Nucleus accumbens (tissue), 56 donors: ENCODE measurements around the gene TMEM86A.
A peak's percentile ranks its signal among the peaks of the same experiment; 100 is the strongest.
"Not testable (repeated sequence)": the region's sequence is repeated elsewhere in the genome, so short reads cannot be mapped to it uniquely, and the experiment has no call there.

Source experiments
- DNase-seq, 56 donors: peaks; one replicate each; lab custom pipeline; 2025; lab: John Stamatoyannopoulos, UW

The TMEM86A gene

GRCh38 chr11:18698341-18699268 lies at the start of gene TMEM86A:
TSS of gene TMEM86A (plus strand) at chr11:18698779. CDS start at chr11:18698887, 108 bp downstream.
- peak; percentile 61 to 95 (median 86) for DNase-seq

DNA sequence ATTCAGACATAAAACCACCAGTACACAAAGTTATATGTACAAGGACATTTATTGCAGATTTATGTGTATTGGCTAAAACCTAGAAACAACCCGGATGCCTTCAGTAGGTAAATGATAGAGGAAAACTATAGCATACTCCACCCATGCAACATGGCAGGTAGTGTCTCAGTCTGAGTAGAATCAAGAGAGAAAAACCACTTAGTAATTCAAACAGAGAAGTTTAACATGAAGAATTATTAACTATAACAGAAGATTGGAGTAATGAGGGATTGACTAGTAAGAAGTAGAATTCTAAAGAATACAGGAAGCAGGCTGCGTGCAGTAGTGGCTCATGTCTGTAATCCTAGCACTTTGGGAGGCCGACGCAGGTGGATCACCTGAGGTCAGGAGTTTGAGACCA lies 48.2 kb upstream of the TMEM86A start:
- DNase-seq: no peak

- no peak for DNase-seq
Measured at GRCh38 chr11:18650859-18651557, 47.6 kb upstream of the TMEM86A start.

- no peak for DNase-seq
Measured at GRCh38 chr11:18657673-18658072, 40.9 kb upstream of the TMEM86A start.

DNA sequence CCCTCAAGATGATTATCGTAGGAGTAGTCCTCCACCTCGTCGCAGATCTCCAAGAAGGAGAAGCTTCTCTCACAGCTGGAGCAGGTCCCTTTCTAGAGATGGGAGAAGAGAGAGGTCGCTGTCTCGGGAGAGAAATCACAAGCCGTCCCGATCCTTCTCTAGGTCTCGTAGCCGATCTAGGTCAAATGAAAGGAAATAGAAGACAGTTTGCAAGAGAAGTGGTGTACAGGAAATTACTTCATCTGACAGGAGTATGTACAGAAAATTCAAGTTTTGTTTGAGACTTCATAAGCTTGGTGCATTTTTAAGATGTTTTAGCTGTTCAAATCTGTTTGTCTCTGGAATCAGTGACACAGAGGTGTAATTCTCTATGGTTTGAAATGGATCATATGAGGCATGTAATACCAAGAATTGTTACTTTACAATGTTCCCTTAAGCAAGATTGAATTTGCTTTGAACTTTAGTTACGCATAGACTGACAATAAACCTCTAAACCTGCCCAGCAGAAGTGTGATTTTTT lies 33.2 kb upstream of the TMEM86A start:
- not testable (repeated sequence) for DNase-seq

GRCh38 chr11:18668131-18668530 lies 30.4 kb upstream of the TMEM86A start:
- DNase-seq: no peak

GRCh38 chr11:18669219-18669596 lies 29.4 kb upstream of the TMEM86A start:
- no peak for DNase-seq

DNA sequence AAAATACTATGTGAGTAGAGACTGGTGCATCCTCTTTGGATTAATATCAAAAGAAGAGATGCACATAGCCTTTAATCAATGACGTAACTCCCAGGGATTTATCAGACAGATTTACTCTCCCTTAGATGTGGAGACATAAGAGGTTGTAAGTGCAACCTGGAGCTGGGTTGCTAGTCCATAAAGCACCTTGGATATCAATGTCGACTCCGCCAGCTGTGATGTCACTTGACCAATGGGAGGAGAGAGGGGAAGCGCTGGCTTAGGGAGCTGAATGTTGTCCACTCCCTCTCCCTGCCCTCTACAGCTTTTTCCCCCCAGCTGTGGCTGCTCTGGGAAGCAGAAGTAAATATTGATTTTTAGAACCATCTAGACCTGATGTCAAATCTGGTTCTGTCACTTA lies 28.9 kb upstream of the TMEM86A start:
- no peak for DNase-seq

- no peak for DNase-seq
Measured at GRCh38 chr11:18671246-18671645, 27.3 kb upstream of the TMEM86A start.

GRCh38 chr11:18672209-18672608 lies 26.4 kb upstream of the TMEM86A start:
- not testable (repeated sequence) for DNase-seq

DNA sequence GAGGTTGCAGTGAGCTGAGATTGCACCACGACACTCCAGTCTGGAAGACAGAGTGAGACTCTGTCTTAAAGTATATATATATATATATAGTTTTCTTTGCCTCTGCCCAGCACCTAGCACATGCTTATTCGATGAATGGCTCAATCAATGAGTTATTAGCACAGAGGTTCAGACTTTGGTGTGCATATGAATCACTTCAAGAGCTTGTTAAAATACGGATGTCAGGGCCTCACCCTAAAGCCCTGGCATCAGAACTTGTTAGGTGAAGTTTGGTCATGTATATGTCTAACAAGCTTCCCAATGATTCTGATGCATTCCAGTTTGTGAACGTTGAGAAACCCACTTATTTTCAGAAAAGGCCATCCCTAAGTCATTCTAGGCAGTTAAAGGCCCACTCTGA lies 21.8 kb upstream of the TMEM86A start:
- no peak for DNase-seq

GRCh38 chr11:18677560-18677959 lies 21.0 kb upstream of the TMEM86A start:
- no peak for DNase-seq

DNA sequence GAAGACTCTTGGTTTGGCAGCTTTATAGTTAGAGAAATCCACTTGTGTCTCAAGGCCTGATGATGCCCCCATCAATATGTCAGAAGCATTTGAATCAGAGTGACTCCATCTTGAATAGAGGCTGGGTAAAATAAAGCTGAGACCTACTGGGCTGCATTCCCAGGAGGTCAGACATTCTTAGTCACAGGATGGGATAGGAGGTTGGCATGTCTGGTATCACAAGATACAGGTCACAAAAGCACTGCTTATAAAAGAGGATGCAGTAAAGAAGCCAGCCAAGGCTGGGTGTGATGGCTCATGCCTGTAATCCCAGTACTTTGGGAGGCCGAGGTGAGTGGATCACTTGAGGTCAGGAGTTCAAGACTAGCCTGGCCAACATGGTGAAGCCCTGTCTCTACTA lies 16.6 kb upstream of the TMEM86A start:
- DNase-seq: not testable (repeated sequence)

GRCh38 chr11:18682466-18682865 lies 16.1 kb upstream of the TMEM86A start:
- DNase-seq: no peak

- DNase-seq: no peak
Measured at GRCh38 chr11:18684267-18684666, 14.3 kb upstream of the TMEM86A start.

GRCh38 chr11:18691467-18692140 lies 7.0 kb upstream of the TMEM86A start:
- DNase-seq: not testable (repeated sequence)

- DNase-seq: no peak
Measured at GRCh38 chr11:18692941-18693760, 5.4 kb upstream of the TMEM86A start.

GRCh38 chr11:18696638-18697225 lies 1.8 kb upstream of the TMEM86A start:
- DNase-seq: no peak

DNA sequence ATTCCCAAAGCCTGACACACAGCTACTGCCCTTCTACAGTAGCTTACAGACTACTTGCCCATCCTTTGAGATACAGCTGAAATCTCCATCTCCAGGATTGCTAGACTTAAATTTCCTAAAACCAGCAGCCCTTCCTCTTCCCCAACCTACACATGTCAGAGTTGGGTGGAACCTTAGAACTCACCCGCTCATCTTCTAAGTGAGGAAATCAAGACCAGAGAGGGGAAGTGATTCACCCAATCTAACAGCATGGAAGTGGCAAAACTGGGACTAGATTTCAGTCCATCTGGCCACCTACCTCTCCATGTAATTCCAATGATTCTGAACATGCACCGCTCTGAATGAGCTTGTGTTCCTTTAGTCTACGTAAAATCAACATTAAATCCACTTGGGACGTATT lies 1.0 kb upstream of the TMEM86A start:
- DNase-seq: no peak

GRCh38 chr11:18699269-18699596 lies 654 bp downstream of the TMEM86A start:
- peak in 1 of 56 donors; percentile 30 for DNase-seq
